HEK293 (cell line): ENCODE data around the gene DOCK8.

Source experiments
- CTCF ChIA-PET: fragments of 350-600 bp; formaldehyde crosslinking; extraction: SDS; loops from one replicate; lab custom pipeline; 2021; ENCODE audit warnings: antibody characterized with exemption; lab: Yijun Ruan, JAX
- POLR2A ChIA-PET: fragments of 300-600 bp; formaldehyde crosslinking; extraction: SDS; loops from one replicate; lab custom pipeline; 2020; ENCODE audit warnings: antibody characterized with exemption, inconsistent platforms; lab: Yijun Ruan, JAX
- H3K27ac ChIP-seq: fragments of 200-500 bp; sonication (Bioruptor generic); 2 replicates; pipeline ENCODE4 v1.5.1; 2014; ENCODE audit warnings: low read depth, low read length, control low read depth, inconsistent platforms; ENCODE audit errors: extremely low read depth
- H3K36me3 ChIP-seq, 2 experiments: fragments of 200-500 bp in 1 of 2; sonication (Bioruptor generic) in 1 of 2; 1 replicate in 1 of 2; 2 replicates in 1 of 2; pipeline ENCODE4 v1.5.1; 2014 to 2017; ENCODE audit warnings: inconsistent platforms in 2 of 2, low read length in 2 of 2; ENCODE audit not compliant: control insufficient read depth in 2 of 2, insufficient read depth in 1 of 2
- H3K4me1 ChIP-seq: fragments of 200-500 bp; sonication (Bioruptor generic); 2 replicates; pipeline ENCODE4 v1.5.1; 2014; ENCODE audit warnings: mild to moderate bottlenecking, low read length, inconsistent platforms; ENCODE audit not compliant: control insufficient read depth, insufficient read depth
- H3K4me3 ChIP-seq: 2 replicates; pipeline ENCODE4 v1.5.1; 2011; ENCODE audit warnings: low read depth, mild to moderate bottlenecking, control low read depth, low read length, moderate library complexity
- H3K9me3 ChIP-seq: fragments of 200-500 bp; sonication (Bioruptor generic); 2 replicates; pipeline ENCODE4 v1.5.1; 2014; ENCODE audit warnings: low read depth, low read length, inconsistent platforms; ENCODE audit not compliant: control insufficient read depth, insufficient read depth
- AEBP2 ChIP-seq: fragments of 450-650 bp; formaldehyde crosslinking; IDR thresholded peaks from 2 replicates; pipeline ENCODE4 v1.5.1; 2016; ENCODE audit warnings: missing biosample characterization, missing genetic modification characterization, borderline replicate concordance
- BCL11B ChIP-seq: fragments of 450-650 bp; formaldehyde crosslinking; IDR thresholded peaks from 2 replicates; pipeline ENCODE4 v1.5.1; 2016; ENCODE audit warnings: low read depth, missing biosample characterization, missing genetic modification characterization
- FEZF1 ChIP-seq: fragments of 450-650 bp; formaldehyde crosslinking; IDR thresholded peaks from 2 replicates; pipeline ENCODE4 v1.5.1; 2016; ENCODE audit warnings: missing biosample characterization, missing genetic modification characterization
- GLIS2 ChIP-seq: fragments of 450-650 bp; formaldehyde crosslinking; IDR thresholded peaks from 2 replicates; pipeline ENCODE4 v1.5.1; 2016; ENCODE audit warnings: missing biosample characterization, missing genetic modification characterization
- MZF1 ChIP-seq: fragments of 450-650 bp; formaldehyde crosslinking; IDR thresholded peaks from 2 replicates; pipeline ENCODE4 v1.5.1; 2017; ENCODE audit warnings: missing biosample characterization, missing genetic modification characterization, borderline replicate concordance
- OVOL3 ChIP-seq: fragments of 450-650 bp; formaldehyde crosslinking; IDR thresholded peaks from 2 replicates; pipeline ENCODE4 v1.5.1; 2016; ENCODE audit warnings: missing biosample characterization, missing genetic modification characterization
- PRDM6 ChIP-seq: fragments of 450-650 bp; formaldehyde crosslinking; IDR thresholded peaks from 2 replicates; pipeline ENCODE4 v1.5.1; 2017; ENCODE audit warnings: missing biosample characterization, missing genetic modification characterization
- REPIN1 ChIP-seq: fragments of 450-650 bp; formaldehyde crosslinking; IDR thresholded peaks from 2 replicates; pipeline ENCODE4 v1.5.1; 2017; ENCODE audit warnings: missing biosample characterization, missing genetic modification characterization, low read depth
- TSHZ1 ChIP-seq: fragments of 450-650 bp; formaldehyde crosslinking; IDR thresholded peaks from 2 replicates; pipeline ENCODE4 v1.5.1; 2016; ENCODE audit warnings: missing biosample characterization, missing genetic modification characterization, borderline replicate concordance
- ZFHX2 ChIP-seq: fragments of 450-650 bp; formaldehyde crosslinking; conservative IDR thresholded peaks from 2 replicates; pipeline ENCODE4 v1.5.1; 2016; ENCODE audit warnings: missing biosample characterization, missing genetic modification characterization
- ZIC2 ChIP-seq: fragments of 450-650 bp; formaldehyde crosslinking; IDR thresholded peaks from 2 replicates; pipeline ENCODE4 v1.5.1; 2016; ENCODE audit warnings: missing biosample characterization, missing genetic modification characterization
- ZNF112 ChIP-seq: fragments of 450-650 bp; formaldehyde crosslinking; IDR thresholded peaks from 2 replicates; pipeline ENCODE4 v1.5.0; 2017; ENCODE audit warnings: missing biosample characterization, missing genetic modification characterization
- ZNF169 ChIP-seq: fragments of 450-650 bp; formaldehyde crosslinking; IDR thresholded peaks from 2 replicates; pipeline ENCODE4 v1.5.1; 2016; ENCODE audit warnings: missing biosample characterization, missing genetic modification characterization
- ZNF2 ChIP-seq: fragments of 450-650 bp; formaldehyde crosslinking; IDR thresholded peaks from 2 replicates; pipeline ENCODE4 v1.5.1; 2016; ENCODE audit warnings: missing biosample characterization, missing genetic modification characterization
- ZNF239 ChIP-seq: fragments of 450-650 bp; formaldehyde crosslinking; IDR thresholded peaks from 2 replicates; pipeline ENCODE4 v1.5.1; 2016; ENCODE audit warnings: missing biosample characterization, missing genetic modification characterization
- ZNF302 ChIP-seq: fragments of 450-650 bp; formaldehyde crosslinking; IDR thresholded peaks from 2 replicates; pipeline ENCODE4 v1.5.1; 2016; ENCODE audit warnings: missing biosample characterization, missing genetic modification characterization, low read depth
- ZNF544 ChIP-seq: fragments of 450-650 bp; formaldehyde crosslinking; IDR thresholded peaks from 2 replicates; pipeline ENCODE4 v1.5.0; 2017; ENCODE audit warnings: missing biosample characterization, missing genetic modification characterization
- ZNF555 ChIP-seq: fragments of 450-650 bp; formaldehyde crosslinking; conservative IDR thresholded peaks from 2 replicates; pipeline ENCODE4 v1.5.1; 2017; ENCODE audit warnings: missing biosample characterization, mild to moderate bottlenecking, missing genetic modification characterization, inconsistent platforms
- ZNF585B ChIP-seq: fragments of 450-650 bp; formaldehyde crosslinking; IDR thresholded peaks from 2 replicates; pipeline ENCODE4 v1.5.1; 2016; ENCODE audit warnings: missing biosample characterization, missing genetic modification characterization
- ZNF692 ChIP-seq: fragments of 450-650 bp; formaldehyde crosslinking; IDR thresholded peaks from 2 replicates; pipeline ENCODE4 v1.5.1; 2016; ENCODE audit warnings: missing biosample characterization, missing genetic modification characterization
- ZNF785 ChIP-seq: fragments of 450-650 bp; formaldehyde crosslinking; IDR thresholded peaks from 2 replicates; pipeline ENCODE4 v1.5.1; 2016; ENCODE audit warnings: missing biosample characterization, missing genetic modification characterization
- ZSCAN30 ChIP-seq: fragments of 450-650 bp; IDR thresholded peaks from 2 replicates; pipeline ENCODE4 v1.5.1; 2018; ENCODE audit warnings: missing biosample characterization, mild to moderate bottlenecking, missing genetic modification characterization, moderate library complexity

Gene DOCK8

GRCh38 chr9:326667-327066 is 112.0 kb downstream of the DOCK8 start (continued):
- TF ChIP-seq REPIN1 (tag by site-specific recombination), result no peak

GRCh38 chr9:328453-328852 is 113.8 kb downstream of the DOCK8 start:
- ChIA-PET CTCF (no interaction called here), POLR2A (no interaction called here)
- no peaks in the 10 kb centered on the region for H3K36me3 ChIP-seq
- H3K9me3 ChIP-seq, result no peaks in the 10 kb centered on the region
- H3K4me3 ChIP-seq, result no peak overlapping the region
- H3K4me1 ChIP-seq, result no peaks in the 10 kb centered on the region
- TF ChIP-seq GLIS2 (tag by site-specific recombination) (no peak), ZNF544 (tag by site-specific recombination) (no peak), PRDM6 (tag by site-specific recombination) (no peak), ZNF2 (tag by site-specific recombination) (no peak), ZNF239 (tag by site-specific recombination) (no peak), ZNF112 (tag by site-specific recombination) (no peak), ZSCAN30 (no peak), REPIN1 (tag by site-specific recombination) (no peak), ZNF302 (tag by site-specific recombination) (no peak), MZF1 (tag by site-specific recombination) (no peak), FEZF1 (tag by site-specific recombination) (no peak), ZNF692 (no peak), BCL11B (no peak)
- no peak overlapping the region for H3K27ac ChIP-seq

- Histone ChIP-seq H3K4me1 (no peaks in the 10 kb centered on the region), H3K27ac (no peak overlapping the region), H3K9me3 (no peaks in the 10 kb centered on the region), H3K4me3 (no peak overlapping the region), H3K36me3 (no peaks in the 10 kb centered on the region)
- TF ChIP-seq ZNF169 (tag by site-specific recombination) (no peak), ZNF239 (tag by site-specific recombination) (no peak), ZNF555 (tag by site-specific recombination) (no peak), ZNF785 (tag by site-specific recombination) (no peak), ZIC2 (no peak)
- ChIA-PET POLR2A (no interaction called here), CTCF (interaction anchor here (0.6 kb wide), 1 partner anchor 34 kb away, joined by 6 read pairs; no protein-coding TSS in a partner anchor)
Observed at GRCh38 chr9:331197-331596, 116.5 kb downstream of the DOCK8 start.

GRCh38 chr9:335373-335772 is 120.7 kb downstream of the DOCK8 start:
- ChIA-PET POLR2A (no interaction called here), CTCF (interaction anchor here (0.6 to 2.0 kb wide), 3 partner anchors 14 to 1797 kb away, joined by 3 to 8 read pairs (median 4); no protein-coding TSS in a partner anchor)
- Histone ChIP-seq H3K9me3 (no peaks in the 10 kb centered on the region), H3K36me3 (no peaks in the 10 kb centered on the region), H3K4me3 (no peak overlapping the region), H3K27ac (no peak overlapping the region), H3K4me1 (no peaks in the 10 kb centered on the region)
- no peak for TF ChIP-seq ZNF585B (tag by site-specific recombination)
- TF ChIP-seq AEBP2, result no peak
- no peak for TF ChIP-seq OVOL3 (tag by site-specific recombination)
- TF ChIP-seq ZFHX2 (tag by site-specific recombination), result no peak
- no peak for TF ChIP-seq TSHZ1 (tag by site-specific recombination)
